Karpas-422 (cell line): ENCODE measurements around the gene IFI44. TPM values are rescaled to one million over a fixed set of nuclear protein-coding genes. Genes with fewer than 3 reads are reported as not detected.

Experiments
- DNase-seq: peaks from one replicate; pipeline ENCODE4 v3.0.0-alpha.2; 2015
- H2AFZ ChIP-seq: fragments of 200-600 bp; sonication (generic); 2 replicates; pipeline ENCODE4 v1.6.1; 2014; ENCODE audit warnings: antibody characterized with exemption, low read length, mixed read lengths
- H3K27ac ChIP-seq: fragments of 200-600 bp; sonication (generic); 2 replicates; pipeline ENCODE4 v1.5.1; 2014; ENCODE audit warnings: mild to moderate bottlenecking, low read length, moderate library complexity
- H3K27me3 ChIP-seq: fragments of 200-600 bp; sonication (generic); 2 replicates; pipeline ENCODE4 v1.6.1; 2014; ENCODE audit warnings: low read length, mixed read lengths
- H3K36me3 ChIP-seq: fragments of 200-600 bp; sonication (generic); 2 replicates; pipeline ENCODE4 v1.6.1; 2014; ENCODE audit warnings: low read length, mixed read lengths; ENCODE audit not compliant: insufficient read depth
- H3K4me1 ChIP-seq: fragments of 200-600 bp; sonication (generic); 2 replicates; pipeline ENCODE4 v1.6.1; 2014; ENCODE audit warnings: mild to moderate bottlenecking, low read length, mixed read lengths
- H3K4me2 ChIP-seq: fragments of 200-600 bp; sonication (generic); 2 replicates; pipeline ENCODE4 v1.6.1; 2014; ENCODE audit warnings: low read length, low read depth, mild to moderate bottlenecking; ENCODE audit not compliant: poor library complexity, severe bottlenecking
- H3K4me3 ChIP-seq: fragments of 200-600 bp; sonication (generic); 2 replicates; pipeline ENCODE4 v1.5.1; 2014; ENCODE audit warnings: mild to moderate bottlenecking, antibody characterized with exemption, low read length, mixed read lengths
- H3K79me2 ChIP-seq: fragments of 200-600 bp; sonication (generic); 2 replicates; pipeline ENCODE4 v1.6.1; 2014; ENCODE audit warnings: mild to moderate bottlenecking, low read length, mixed read lengths
- H3K9ac ChIP-seq: fragments of 200-600 bp; sonication (generic); 2 replicates; pipeline ENCODE4 v1.6.0; 2014; ENCODE audit warnings: low read length
- H3K9me2 ChIP-seq: fragments of 200-600 bp; sonication (generic), shearing (Covaris generic); replicated peaks from 2 replicates; pipeline ENCODE4 v1.6.0; 2014; ENCODE audit warnings: mild to moderate bottlenecking, low read length, moderate library complexity; ENCODE audit not compliant: insufficient read depth
- H3K9me3 ChIP-seq: fragments of 300-700, 200-600 bp; sonication (generic); 2 replicates; pipeline ENCODE4 v1.6.1; 2014; ENCODE audit warnings: low read length, mixed read lengths
- H4K20me1 ChIP-seq: fragments of 200-600 bp; sonication (generic); 2 replicates; pipeline ENCODE4 v1.6.1; 2014; ENCODE audit warnings: mild to moderate bottlenecking, antibody characterized with exemption, low read length, low read depth; ENCODE audit not compliant: insufficient read depth
- total RNA-seq: library from RNA; depleted of rRNA; stranded (reverse); fragments of >200 nt; shearing (Covaris generic); gene quantifications from 2 replicates; pipeline ENCODE4 v1.2.3, GENCODE V29; 2014; ENCODE audit warnings: low replicate concordance

The IFI44 gene
- total RNA-seq, 1 experiment from 2014 or later: 16.3 TPM

GRCh38 chr1:78633209-78633608 lies 16.4 kb upstream of the IFI44 start:
- Histone ChIP-seq H3K9me3 (no peaks in the 10 kb centered on the region), H3K9ac (no peak overlapping the region), H4K20me1 (no peaks in the 10 kb centered on the region), H3K79me2 (no peaks in the 10 kb centered on the region), H3K4me3 (no peak overlapping the region), H3K27me3 (no peaks in the 10 kb centered on the region), H3K4me1 (no peaks in the 10 kb centered on the region), H3K27ac (no peak overlapping the region), H2AFZ (no peak overlapping the region), H3K4me2 (no peak overlapping the region), H3K9me2 (no peaks in the 10 kb centered on the region), H3K36me3 (no peaks in the 10 kb centered on the region)
- DNase-seq: no peak

DNA sequence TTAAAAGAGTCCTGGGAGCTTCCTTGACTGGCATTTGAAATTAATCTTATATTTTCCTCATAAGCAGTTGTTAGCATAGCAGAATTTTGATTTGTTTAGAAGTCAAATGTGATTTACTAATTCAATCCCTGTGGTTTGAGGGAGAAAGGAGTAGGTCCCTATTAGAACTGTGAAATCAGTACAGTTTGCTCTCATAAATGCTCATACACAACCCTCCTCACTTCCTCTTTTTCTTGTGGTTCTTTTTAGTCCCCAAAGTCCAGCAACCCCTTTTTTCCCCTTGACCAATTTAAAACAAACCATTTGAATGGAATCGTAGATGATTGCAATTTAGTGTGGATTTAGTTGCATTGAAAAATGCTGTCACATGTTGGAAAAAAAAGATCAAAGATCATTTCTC lies 9.2 kb upstream of the IFI44 start:
- H3K79me2 ChIP-seq: no peaks in the 10 kb centered on the region
- no peak overlapping the region for H3K9ac ChIP-seq
- H4K20me1 ChIP-seq: no peaks in the 10 kb centered on the region
- no peak overlapping the region for H3K27ac ChIP-seq
- no peak for DNase-seq
- H3K9me2 ChIP-seq: no peaks in the 10 kb centered on the region
- H3K27me3 ChIP-seq: no peaks in the 10 kb centered on the region
- H3K4me3 ChIP-seq: no peak overlapping the region
- H2AFZ ChIP-seq: no peak overlapping the region
- no peak overlapping the region for H3K4me2 ChIP-seq
- no peaks in the 10 kb centered on the region for H3K9me3 ChIP-seq
- no peaks in the 10 kb centered on the region for H3K4me1 ChIP-seq
- no peaks in the 10 kb centered on the region for H3K36me3 ChIP-seq

GRCh38 chr1:78641558-78641957 lies 8.1 kb upstream of the IFI44 start:
- no peaks in the 10 kb centered on the region for H3K79me2 ChIP-seq
- H2AFZ ChIP-seq: no peak overlapping the region
- 0 out of 2 replicates have a peak, but pooled peaks cover 3% of the 10 kb centered on the region for H3K9me2 ChIP-seq
- no peaks in the 10 kb centered on the region for H3K27me3 ChIP-seq
- H3K9me3 ChIP-seq: no peaks in the 10 kb centered on the region
- no peaks in the 10 kb centered on the region for H4K20me1 ChIP-seq
- H3K27ac ChIP-seq: no peak overlapping the region
- DNase-seq: no peak
- no peaks in the 10 kb centered on the region for H3K4me1 ChIP-seq
- no peak overlapping the region for H3K4me3 ChIP-seq
- H3K36me3 ChIP-seq: no peaks in the 10 kb centered on the region
- no peak overlapping the region for H3K4me2 ChIP-seq
- H3K9ac ChIP-seq: no peak overlapping the region

- Histone ChIP-seq H3K9ac (no peak overlapping the region), H3K27ac (no peak overlapping the region), H3K4me2 (no peak overlapping the region), H3K9me2 (0 out of 2 replicates have a peak, but pooled peaks cover 3% of the 10 kb centered on the region), H3K27me3 (no peaks in the 10 kb centered on the region), H3K9me3 (no peaks in the 10 kb centered on the region), H3K4me1 (peaks cover 19% of the 10 kb centered on the region), H2AFZ (no peak overlapping the region), H4K20me1 (no peaks in the 10 kb centered on the region), H3K4me3 (no peak overlapping the region), H3K36me3 (no peaks in the 10 kb centered on the region), H3K79me2 (no peaks in the 10 kb centered on the region)
- DNase-seq: no peak
Measured at GRCh38 chr1:78645723-78646122, 3.9 kb upstream of the IFI44 start.

- H3K4me1 ChIP-seq: peaks cover 29% of the 10 kb centered on the region
- H2AFZ ChIP-seq: no peak overlapping the region
- no peak overlapping the region for H3K27ac ChIP-seq
- no peak overlapping the region for H3K4me3 ChIP-seq
- H4K20me1 ChIP-seq: no peaks in the 10 kb centered on the region
- H3K9me3 ChIP-seq: no peaks in the 10 kb centered on the region
- no peaks in the 10 kb centered on the region for H3K36me3 ChIP-seq
- H3K9me2 ChIP-seq: 0 out of 2 replicates have a peak, but pooled peaks cover 3% of the 10 kb centered on the region
- H3K79me2 ChIP-seq: no peaks in the 10 kb centered on the region
- DNase-seq: no peak
- H3K27me3 ChIP-seq: no peaks in the 10 kb centered on the region
- no peak overlapping the region for H3K4me2 ChIP-seq
- H3K9ac ChIP-seq: no peak overlapping the region
Measured at GRCh38 chr1:78647238-78647637, 2.4 kb upstream of the IFI44 start.

- Histone ChIP-seq H3K27ac (peak overlapping the region; percentile 36; the same call in 1 of the 2 replicates), H3K9me3 (no peaks in the 10 kb centered on the region), H3K9ac (peak overlapping the region; percentile 51), H3K4me1 (peaks cover 29% of the 10 kb centered on the region), H3K79me2 (no peaks in the 10 kb centered on the region), H3K4me3 (peak overlapping the region; percentile 41), H3K27me3 (no peaks in the 10 kb centered on the region), H3K9me2 (0 out of 2 replicates have a peak, but pooled peaks cover 3% of the 10 kb centered on the region), H3K36me3 (no peaks in the 10 kb centered on the region), H3K4me2 (peak overlapping the region; percentile 70), H4K20me1 (no peaks in the 10 kb centered on the region), H2AFZ (0 out of 2 replicates have a peak overlapping the region, but pooled peaks have one; percentile 14)
- no peak for DNase-seq
Measured at GRCh38 chr1:78650114-78650660, 556 bp downstream of the IFI44 start.

DNA sequence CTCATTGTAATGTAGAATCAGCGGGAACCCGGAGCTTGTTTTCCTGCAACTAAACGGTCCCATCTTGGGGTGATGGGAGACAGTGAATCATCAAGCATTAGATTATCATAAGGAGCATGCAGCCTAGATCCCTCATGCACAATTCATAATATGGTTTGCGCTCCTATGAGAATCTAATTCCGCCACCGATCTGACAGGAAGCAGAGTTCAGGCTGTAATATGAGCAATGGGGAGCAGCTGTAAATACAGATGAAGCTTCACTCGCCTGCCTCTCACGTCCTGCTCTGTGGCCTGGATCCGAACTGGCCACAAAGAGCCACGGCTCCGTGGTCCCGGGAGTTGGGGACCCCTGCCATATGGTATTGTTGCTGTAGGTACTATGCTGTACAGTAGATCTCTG lies 1.6 kb downstream of the IFI44 start:
- H3K79me2 ChIP-seq: no peaks in the 10 kb centered on the region

DNA sequence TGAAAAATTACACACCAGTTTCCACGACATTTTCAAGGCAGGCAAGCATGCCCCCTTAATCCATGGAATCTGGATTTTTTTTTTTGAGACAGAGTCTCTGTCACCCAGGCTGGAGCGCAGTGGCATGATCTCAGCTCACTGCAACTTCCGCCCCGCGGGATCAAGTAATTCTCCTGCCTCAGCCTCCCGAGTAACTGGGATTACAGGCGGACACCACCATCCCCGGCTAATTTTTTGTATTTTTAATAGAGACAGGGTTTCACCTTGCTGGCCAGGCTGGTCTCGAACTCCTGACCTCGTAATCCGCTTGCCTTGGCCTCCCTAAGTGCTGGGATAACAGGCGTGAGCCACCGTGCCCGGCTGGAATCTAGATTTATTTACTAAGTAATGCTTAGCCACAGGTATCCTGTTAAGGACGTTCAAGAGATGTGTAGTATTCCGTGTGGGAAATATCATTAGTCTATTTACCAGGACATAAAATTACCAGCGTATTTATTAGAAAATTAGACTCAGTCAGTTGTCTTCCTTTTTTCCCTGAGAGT lies 2.5 kb downstream of the IFI44 start:
- H3K4me1 ChIP-seq: peaks cover 29% of the 10 kb centered on the region
- peak overlapping the region; percentile 41; the same call in 1 of the 2 replicates for H3K4me3 ChIP-seq
- DNase-seq: no peak
- no peaks in the 10 kb centered on the region for H3K9me2 ChIP-seq
- H3K27ac ChIP-seq: no peak overlapping the region
- H3K9me3 ChIP-seq: no peaks in the 10 kb centered on the region
- H2AFZ ChIP-seq: no peak overlapping the region
- H3K4me2 ChIP-seq: peak overlapping the region; percentile 70
- H3K9ac ChIP-seq: no peak overlapping the region
- H3K79me2 ChIP-seq: no peaks in the 10 kb centered on the region
- H3K27me3 ChIP-seq: no peaks in the 10 kb centered on the region
- no peaks in the 10 kb centered on the region for H3K36me3 ChIP-seq
- H4K20me1 ChIP-seq: no peaks in the 10 kb centered on the region

More for the DNA sequence above, 1.6 kb downstream of the IFI44 start:
- Histone ChIP-seq H3K9me3 (no peaks in the 10 kb centered on the region), H3K9ac (peak overlapping the region; percentile 34), H3K4me2 (peak overlapping the region; percentile 70), H3K9me2 (no peaks in the 10 kb centered on the region), H3K27ac (no peak overlapping the region), H4K20me1 (no peaks in the 10 kb centered on the region), H3K4me1 (peaks cover 29% of the 10 kb centered on the region), H3K27me3 (no peaks in the 10 kb centered on the region), H3K4me3 (peak overlapping the region; percentile 41; the same call in 1 of the 2 replicates), H2AFZ (peak overlapping the region; percentile 51; the same call in 1 of the 2 replicates), H3K36me3 (no peaks in the 10 kb centered on the region)
- no peak for DNase-seq
